Measurements from ENCODE around the gene SMPD3.

Gene SMPD3

DNA sequence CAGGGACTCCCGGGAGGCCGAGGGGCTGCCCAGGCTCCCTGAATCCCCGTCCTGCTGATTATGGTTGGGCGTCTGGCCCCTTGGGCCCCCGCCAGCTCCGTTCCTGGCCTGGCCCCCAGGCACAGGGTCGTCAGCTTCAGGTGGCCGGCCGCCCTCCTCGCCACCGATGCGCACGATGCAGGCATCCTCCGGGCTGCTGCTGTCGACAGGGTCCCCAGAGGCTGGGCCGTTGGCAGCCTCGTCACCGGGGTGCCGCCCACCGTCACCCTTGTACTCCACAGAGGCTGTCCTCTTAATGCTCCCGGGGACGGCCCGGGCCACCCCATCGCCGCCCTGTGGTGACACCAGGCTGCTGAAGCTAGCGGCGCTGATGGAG is 77.0 kb downstream of the SMPD3 start:
- peaks cover 10 to 80% (median 35%) of the 10 kb centered on the region in 11 experiments; a peak in 20 of 22 replicates for H3K27me3 ChIP-seq
- H3K9ac ChIP-seq: peak overlapping the region in 2 of 11 experiments; percentile 35 to 37; a peak in 1 of 22 replicates
- H3K4me3 ChIP-seq: no peak overlapping the region
- peaks cover 0 to 75% (median 0%) of the 10 kb centered on the region in 11 experiments; a peak in 11 of 22 replicates for H4K20me1 ChIP-seq
- H3K4me1 ChIP-seq: peaks cover 36 to 71% (median 64%) of the 10 kb centered on the region in 10 experiments
- TF ChIP-seq Cebpa-rat (IDR thresholded peaks at IDR 0.05): no peak
- peak overlapping the region in 1 of 11 experiments; percentile 42; a peak in 2 of 22 replicates for H3K27ac ChIP-seq
- no peaks in the 10 kb centered on the region for H3K9me3 ChIP-seq (replicated peaks in 1 of 11)
- H3K4me2 ChIP-seq: peak overlapping the region; percentile 65 to 94 (median 84)
- no peaks in the 10 kb centered on the region for H3K36me3 ChIP-seq

DNA sequence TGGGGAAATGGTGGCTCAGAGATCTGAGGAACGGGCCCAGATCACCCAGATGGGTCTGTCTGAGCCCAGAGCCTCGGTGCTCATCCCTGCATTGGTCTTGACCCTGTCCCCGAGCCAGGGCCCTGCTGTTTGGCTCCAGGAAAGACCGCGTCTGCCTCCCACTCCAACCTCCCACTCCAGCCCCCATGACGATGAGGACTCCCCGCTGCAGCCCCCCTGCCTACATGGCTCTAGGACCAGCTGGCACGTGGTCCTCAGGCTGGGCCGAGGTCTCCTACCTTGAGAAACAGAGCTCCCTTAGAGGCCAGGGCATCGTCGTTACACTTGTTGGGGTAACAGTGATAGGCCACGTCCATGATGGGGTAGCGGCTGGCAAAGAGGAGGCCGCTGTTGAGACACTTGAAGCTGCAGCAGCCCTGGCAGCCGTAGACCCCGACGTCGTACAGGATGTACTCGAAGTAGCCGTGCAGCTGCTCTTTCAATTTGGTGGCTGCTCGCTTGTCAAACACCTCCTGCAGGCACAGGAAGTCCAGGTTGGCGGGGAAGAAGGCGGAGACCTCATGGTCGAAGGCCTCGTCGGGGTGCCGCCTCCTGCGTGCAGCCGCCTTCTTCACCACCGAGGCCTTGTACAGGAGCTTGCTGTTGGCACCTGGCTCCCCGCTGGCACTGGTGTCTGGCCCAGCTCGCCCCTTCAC is 77.6 kb downstream of the SMPD3 start:
- H4K20me1 ChIP-seq: peaks cover 0 to 79% (median 0%) of the 10 kb centered on the region in 11 experiments; a peak in 11 of 22 replicates
- H3K36me3 ChIP-seq: no peaks in the 10 kb centered on the region
- peak overlapping the region; percentile 65 to 94 (median 84) for H3K4me2 ChIP-seq
- no peak for TF ChIP-seq Cebpa-rat (IDR thresholded peaks at IDR 0.05)
- H3K4me3 ChIP-seq: no peak overlapping the region; a peak in 1 of 20 replicates
- H3K9ac ChIP-seq: peak overlapping the region in 4 of 11 experiments; percentile 2 to 61 (median 45); a peak in 3 of 22 replicates
- peaks cover 42 to 77% (median 69%) of the 10 kb centered on the region in 10 experiments for H3K4me1 ChIP-seq
- H3K27me3 ChIP-seq: peaks cover 10 to 85% (median 35%) of the 10 kb centered on the region in 11 experiments; a peak in 20 of 22 replicates
- H3K27ac ChIP-seq: peak overlapping the region in 6 of 11 experiments; percentile 21 to 65 (median 56); a peak in 10 of 22 replicates
- no peaks in the 10 kb centered on the region for H3K9me3 ChIP-seq (replicated peaks in 1 of 11)

DNA sequence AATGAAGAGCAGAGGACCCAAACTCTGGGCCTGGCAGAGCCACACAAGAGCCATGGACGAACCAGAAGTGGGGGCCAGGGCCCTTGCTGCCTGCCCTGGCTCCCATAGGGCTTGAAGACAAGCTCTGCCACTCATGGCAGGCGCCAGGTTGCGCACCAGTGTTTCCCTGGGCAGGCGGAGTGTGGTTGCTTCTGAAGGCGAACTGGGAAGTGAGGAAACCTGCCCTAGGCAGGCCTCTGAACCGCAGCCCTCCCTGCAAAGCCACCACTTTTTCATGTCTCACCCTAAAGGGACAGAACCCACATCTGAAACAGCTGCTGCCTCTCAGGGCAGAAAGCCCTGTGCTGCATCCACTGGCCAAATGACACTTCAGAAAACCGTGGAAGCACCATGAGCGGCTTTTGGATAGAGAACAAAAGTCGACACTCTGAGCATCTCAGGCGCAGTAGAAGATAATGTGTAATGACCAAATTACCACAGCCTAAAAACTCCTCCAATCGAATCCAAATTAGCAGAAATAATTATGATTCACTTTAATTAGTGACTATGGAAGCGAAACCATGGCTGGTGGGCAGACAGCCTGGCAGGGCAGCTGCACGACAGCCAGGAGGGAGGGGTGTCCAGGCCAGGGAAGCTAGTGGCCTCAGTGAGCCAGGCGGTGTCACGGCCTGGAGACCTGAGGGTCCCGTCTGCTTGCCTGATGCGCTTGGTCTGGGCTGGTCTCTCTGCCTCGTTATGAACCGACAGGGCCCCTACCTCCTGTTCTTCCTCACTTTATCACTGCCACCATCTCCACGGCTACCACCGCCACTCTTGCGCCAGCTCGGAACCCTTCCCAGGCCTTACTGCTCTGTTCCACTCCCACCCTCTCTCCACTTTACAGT is 78.4 kb downstream of the SMPD3 start:
- Histone ChIP-seq H3K9ac (peak overlapping the region in 4 of 11 experiments; percentile 37 to 61 (median 45); a peak in 7 of 22 replicates), H3K4me1 (peaks cover 49 to 85% (median 77%) of the 10 kb centered on the region in 10 experiments), H3K9me3 (replicated peaks in 1 of 11) (no peaks in the 10 kb centered on the region), H4K20me1 (peaks cover 0 to 80% (median 0%) of the 10 kb centered on the region in 11 experiments; a peak in 11 of 22 replicates), H3K36me3 (no peaks in the 10 kb centered on the region), H3K27me3 (peaks cover 10 to 80% (median 35%) of the 10 kb centered on the region in 11 experiments; a peak in 20 of 22 replicates), H3K27ac (peak overlapping the region in 8 of 11 experiments; percentile 4 to 65 (median 52); a peak in 14 of 22 replicates), H3K4me2 (peak overlapping the region; percentile 65 to 94 (median 84)), H3K4me3 (peak overlapping the region in 1 of 10 experiments; percentile 26; a peak in 3 of 20 replicates)
- peak in 1 of 11 experiments; percentile 75; a peak in 1 of 22 replicates for TF ChIP-seq Cebpa-rat (IDR thresholded peaks at IDR 0.05)

DNA sequence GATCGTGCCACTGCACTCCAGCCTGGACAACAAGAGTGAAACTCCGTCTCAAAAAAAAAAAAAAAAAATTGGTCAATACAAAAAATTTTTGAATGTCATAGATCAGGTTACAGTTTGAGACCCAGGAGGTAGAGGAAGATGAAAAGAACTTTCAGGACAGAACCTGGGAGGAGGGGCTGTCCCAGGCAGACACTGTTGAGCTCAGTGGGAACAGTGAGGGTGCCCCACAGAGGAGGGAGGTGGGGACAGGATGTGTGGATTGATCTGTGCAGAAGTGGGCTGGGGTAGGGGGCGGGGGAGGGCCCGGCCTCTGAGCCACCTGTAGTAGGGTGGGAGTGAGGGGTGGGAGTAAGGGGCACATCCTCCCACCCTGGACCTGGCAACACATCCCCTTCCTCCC is 79.1 kb downstream of the SMPD3 start:
- Histone ChIP-seq H3K4me2 (peak overlapping the region; percentile 65 to 94 (median 84)), H3K4me1 (peaks cover 57 to 92% (median 85%) of the 10 kb centered on the region in 10 experiments), H3K36me3 (no peaks in the 10 kb centered on the region), H3K9ac (peak overlapping the region in 2 of 11 experiments; percentile 30; a peak in 2 of 22 replicates), H3K27ac (peak overlapping the region in 6 of 11 experiments; percentile 42 to 65 (median 56); a peak in 10 of 22 replicates), H3K27me3 (peaks cover 10 to 73% (median 35%) of the 10 kb centered on the region in 11 experiments; a peak in 20 of 22 replicates), H3K9me3 (replicated peaks in 1 of 11) (no peaks in the 10 kb centered on the region), H3K4me3 (no peak overlapping the region), H4K20me1 (peaks cover 0 to 88% (median 0%) of the 10 kb centered on the region in 11 experiments; a peak in 11 of 22 replicates)
- TF ChIP-seq Cebpa-rat (IDR thresholded peaks at IDR 0.05): no peak

DNA sequence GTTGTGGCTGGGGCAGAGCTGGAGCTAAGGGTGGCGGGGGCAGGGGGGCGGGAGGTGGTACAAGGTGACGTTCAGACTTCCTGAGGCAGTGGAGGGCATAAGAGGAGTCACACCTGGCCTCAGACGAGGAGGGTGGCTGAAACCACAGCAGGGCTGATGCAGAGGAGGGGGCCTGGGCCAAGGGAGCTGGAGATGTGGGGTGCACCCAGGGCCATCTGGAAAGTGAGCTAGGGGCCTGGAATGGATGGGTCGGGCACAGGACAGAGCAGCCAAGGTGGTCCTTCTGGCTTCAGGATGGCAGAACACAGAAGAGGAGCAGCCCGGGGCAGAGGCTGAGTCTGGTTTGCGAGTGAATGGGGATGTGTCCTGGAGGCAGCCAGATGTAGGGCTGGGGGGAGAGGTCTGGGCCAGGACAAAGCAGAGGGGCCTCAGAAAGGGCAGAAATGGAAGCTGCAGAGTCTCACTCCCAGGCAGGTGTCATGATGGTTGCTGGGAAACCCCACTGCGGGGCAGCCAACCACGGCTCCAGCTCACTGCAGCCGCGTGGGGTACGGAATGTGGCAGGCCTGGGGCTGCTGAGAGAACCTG is 79.9 kb downstream of the SMPD3 start:
- Histone ChIP-seq H3K9me3 (replicated peaks in 1 of 11) (no peaks in the 10 kb centered on the region), H3K27me3 (peaks cover 10 to 67% (median 35%) of the 10 kb centered on the region in 11 experiments; a peak in 20 of 22 replicates), H3K9ac (no peak overlapping the region), H3K4me3 (no peak overlapping the region), H3K36me3 (no peaks in the 10 kb centered on the region), H4K20me1 (peaks cover 0 to 88% (median 0%) of the 10 kb centered on the region in 11 experiments; a peak in 11 of 22 replicates), H3K27ac (no peak overlapping the region), H3K4me2 (peak overlapping the region; percentile 19 to 94 (median 84); a peak in 18 of 22 replicates), H3K4me1 (peaks cover 64 to 99% (median 90%) of the 10 kb centered on the region in 10 experiments)
- no peak for TF ChIP-seq Cebpa-rat (IDR thresholded peaks at IDR 0.05)

DNA sequence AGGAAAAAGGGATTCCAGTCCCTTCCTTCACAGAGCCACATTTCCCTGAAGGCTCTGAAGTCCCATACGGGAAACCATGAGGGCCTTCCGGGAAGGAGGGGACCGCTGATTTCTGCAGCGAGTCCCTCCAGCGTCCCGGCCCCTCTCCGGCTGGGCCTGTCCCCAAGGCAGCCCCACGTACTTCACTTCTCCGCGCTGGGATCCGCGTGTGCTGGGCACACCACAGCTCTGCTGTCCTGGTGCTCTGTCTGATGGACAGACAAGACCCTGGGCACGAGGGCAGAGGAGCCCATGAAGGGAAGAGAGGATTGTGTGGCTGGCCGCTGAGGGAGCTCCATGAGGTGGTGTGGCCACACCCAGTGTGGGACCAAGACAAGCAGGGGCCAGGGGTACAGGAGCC is 80.4 kb downstream of the SMPD3 start:
- Histone ChIP-seq H3K27me3 (peaks cover 10 to 62% (median 32%) of the 10 kb centered on the region in 11 experiments; a peak in 20 of 22 replicates), H3K4me2 (peak overlapping the region in 9 of 11 experiments; percentile 20 to 94 (median 84); a peak in 17 of 22 replicates)

DNA sequence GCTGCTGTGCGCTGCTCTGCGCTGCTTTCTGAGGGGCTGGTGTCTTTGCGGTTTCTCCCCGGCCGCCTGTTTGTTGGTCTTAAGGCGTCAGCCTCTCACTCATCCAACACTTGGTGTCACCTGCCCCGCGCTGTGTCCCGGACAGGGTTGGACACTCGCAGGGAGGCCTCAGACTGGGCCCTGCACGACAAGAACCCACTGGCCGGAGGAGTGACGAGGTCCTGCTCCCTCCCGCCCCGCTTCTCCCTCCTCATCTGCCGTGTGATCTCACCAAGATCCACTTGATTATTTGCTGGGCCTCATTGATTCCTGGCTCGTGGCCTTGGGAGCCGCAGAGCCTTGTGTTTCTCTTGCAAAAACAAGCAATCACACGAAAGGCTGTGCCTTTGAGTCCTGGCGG is 80.9 kb downstream of the SMPD3 start:
- peaks cover 0 to 86% (median 0%) of the 10 kb centered on the region in 11 experiments; a peak in 11 of 22 replicates for H4K20me1 ChIP-seq
- no peak for TF ChIP-seq Cebpa-rat (IDR thresholded peaks at IDR 0.05)
- peaks cover 10 to 58% (median 32%) of the 10 kb centered on the region in 11 experiments; a peak in 20 of 22 replicates for H3K27me3 ChIP-seq
- H3K36me3 ChIP-seq: no peaks in the 10 kb centered on the region
- peaks cover 65 to 100% (median 93%) of the 10 kb centered on the region in 10 experiments for H3K4me1 ChIP-seq
- peak overlapping the region in 2 of 11 experiments; percentile 13 to 39; a peak in 1 of 22 replicates for H3K27ac ChIP-seq
- no peak overlapping the region for H3K4me3 ChIP-seq
- H3K4me2 ChIP-seq: peak overlapping the region in 9 of 11 experiments; percentile 20 to 94 (median 84); a peak in 17 of 22 replicates
- H3K9ac ChIP-seq: 0 out of 22 replicates have a peak overlapping the region, but pooled peaks of 1 of the 11 experiments have one; percentile 24
- no peaks in the 10 kb centered on the region for H3K9me3 ChIP-seq (replicated peaks in 1 of 11)

More for the DNA sequence above, 80.4 kb downstream of the SMPD3 start:
- no peak for TF ChIP-seq Cebpa-rat (IDR thresholded peaks at IDR 0.05)
- Histone ChIP-seq H3K9ac (peak overlapping the region in 2 of 11 experiments; percentile 24 to 45; a peak in 1 of 22 replicates), H3K27ac (peak overlapping the region in 2 of 11 experiments; percentile 13 to 39; a peak in 1 of 22 replicates), H3K36me3 (no peaks in the 10 kb centered on the region), H4K20me1 (peaks cover 0 to 89% (median 0%) of the 10 kb centered on the region in 11 experiments; a peak in 11 of 22 replicates), H3K4me1 (peaks cover 64 to 100% (median 90%) of the 10 kb centered on the region in 10 experiments), H3K9me3 (replicated peaks in 1 of 11) (no peaks in the 10 kb centered on the region), H3K4me3 (no peak overlapping the region)
